ENCODE data around the gene PLCH1.

- no peak for TF ChIP-seq CTCF (conservative IDR thresholded peaks at IDR 0.05)
- TF ChIP-seq EZH2 (IDR thresholded peaks at IDR 0.05; ENCODE audit: low read depth) = no peak
These were observed 397.0 kb downstream of the PLCH1 start for GRCh38 chr3:155347901-155348300.
